Measurements from ENCODE around the gene MAGI1.

Gene MAGI1

GRCh38 chr3:65485826-65486469 is 552.8 kb downstream of the MAGI1 start:
- no peak for TF ChIP-seq CTCF (conservative IDR thresholded peaks at IDR 0.05)
- no peak for TF ChIP-seq ZFX (IDR thresholded peaks at IDR 0.05)
- no peak overlapping the region for H3K27ac ChIP-seq

- peak overlapping the region; percentile 56 for H3K27ac ChIP-seq
- no peak for TF ChIP-seq ZFX (IDR thresholded peaks at IDR 0.05)
- TF ChIP-seq CTCF (conservative IDR thresholded peaks at IDR 0.05): no peak
Observed at GRCh38 chr3:65484964-65485363, 553.8 kb downstream of the MAGI1 start.

- H3K27ac ChIP-seq: peak overlapping the region; percentile 56
- TF ChIP-seq ZFX (IDR thresholded peaks at IDR 0.05): no peak
- TF ChIP-seq CTCF (conservative IDR thresholded peaks at IDR 0.05): no peak
Observed at GRCh38 chr3:65483480-65483879, 555.2 kb downstream of the MAGI1 start.

GRCh38 chr3:65483011-65483410 is 555.7 kb downstream of the MAGI1 start:
- no peak for TF ChIP-seq ZFX (IDR thresholded peaks at IDR 0.05)
- no peak for TF ChIP-seq CTCF (conservative IDR thresholded peaks at IDR 0.05)
- peak overlapping the region; percentile 56 for H3K27ac ChIP-seq

- H3K27ac ChIP-seq: no peak overlapping the region
- TF ChIP-seq CTCF (conservative IDR thresholded peaks at IDR 0.05) (no peak), ZFX (IDR thresholded peaks at IDR 0.05) (no peak)
Observed at GRCh38 chr3:65481085-65481484, 557.6 kb downstream of the MAGI1 start.

GRCh38 chr3:65479990-65480389 is 558.7 kb downstream of the MAGI1 start:
- TF ChIP-seq CTCF (conservative IDR thresholded peaks at IDR 0.05) (no peak), ZFX (IDR thresholded peaks at IDR 0.05) (no peak)
- H3K27ac ChIP-seq: no peak overlapping the region

GRCh38 chr3:65478551-65479500 is 559.9 kb downstream of the MAGI1 start:
- no peak for TF ChIP-seq ZFX (IDR thresholded peaks at IDR 0.05)
- TF ChIP-seq CTCF (conservative IDR thresholded peaks at IDR 0.05): no peak
- H3K27ac ChIP-seq: no peak overlapping the region

Data from C4-2B (cell line).